ENCODE results near the gene PAFAH1B2. TPM values are rescaled to one million over a fixed set of nuclear protein-coding genes. Genes with fewer than 3 reads are reported as not detected.

PAFAH1B2 gene
- total RNA-seq, 1 experiment from 2014 or later = 153 TPM

DNA sequence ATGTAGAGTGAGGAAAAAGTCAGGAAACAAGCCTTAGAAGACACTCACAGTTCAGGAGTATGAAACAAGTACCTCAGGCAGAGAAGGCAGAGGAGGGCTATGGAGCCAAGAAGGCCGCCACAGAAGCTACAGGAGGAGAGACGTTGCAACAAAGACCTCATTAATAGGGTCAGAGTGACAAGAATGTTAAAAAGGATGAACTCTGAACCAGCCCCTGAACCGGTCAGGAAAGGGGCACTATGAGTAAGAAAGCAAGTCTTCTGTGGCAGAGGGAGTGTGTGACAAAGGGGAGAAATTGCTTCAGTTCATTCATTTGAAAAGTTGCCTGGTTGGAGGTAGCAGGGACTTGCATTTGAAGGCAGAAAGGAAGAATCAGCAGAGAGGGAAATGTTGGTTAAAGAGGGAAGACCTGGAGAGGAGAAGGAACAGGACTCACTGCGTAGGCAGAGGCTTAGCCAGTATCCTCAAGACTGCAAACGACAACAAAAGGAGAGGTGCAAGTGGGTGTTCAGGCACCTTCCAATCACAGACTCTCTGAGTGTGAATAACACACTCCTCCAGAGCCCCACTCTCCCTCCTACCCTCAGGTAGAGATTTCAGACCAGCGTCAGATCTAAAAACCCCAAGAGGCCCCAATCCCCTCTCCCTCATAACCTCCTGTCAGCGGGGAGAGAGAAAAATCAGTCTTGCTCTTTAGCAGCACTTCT is 70.5 kb downstream of the PAFAH1B2 start:
- no peaks in the 10 kb centered on the region for H3K9me3 ChIP-seq (ENCODE audit: low read depth, low read length, poor library complexity, severe bottlenecking)
- no peak for DNase-seq (ENCODE audit: low spot score)
- no peaks in the 10 kb centered on the region for H3K27me3 ChIP-seq (replicated peaks; ENCODE audit: insufficient read depth, low read depth, low read length, poor library complexity)
- ChIA-PET CTCF (no interaction called here), POLR2A (ENCODE audit: low non-redundant PET) (no interaction called here)
- no peak overlapping the region for H3K4me3 ChIP-seq (ENCODE audit: low read depth, low read length, poor library complexity, severe bottlenecking)
- H3K27ac ChIP-seq (ENCODE audit: low read depth, low read length, poor library complexity, severe bottlenecking) = no peak overlapping the region
- no peaks in the 10 kb centered on the region for H3K4me1 ChIP-seq (ENCODE audit: insufficient read depth, low read length, poor library complexity, severe bottlenecking)
- no peak for TF ChIP-seq EZH2 (IDR thresholded peaks at IDR 0.05; ENCODE audit: borderline replicate concordance, low read depth, low read length, poor library complexity, severe bottlenecking)
- TF ChIP-seq, protein P1, sequence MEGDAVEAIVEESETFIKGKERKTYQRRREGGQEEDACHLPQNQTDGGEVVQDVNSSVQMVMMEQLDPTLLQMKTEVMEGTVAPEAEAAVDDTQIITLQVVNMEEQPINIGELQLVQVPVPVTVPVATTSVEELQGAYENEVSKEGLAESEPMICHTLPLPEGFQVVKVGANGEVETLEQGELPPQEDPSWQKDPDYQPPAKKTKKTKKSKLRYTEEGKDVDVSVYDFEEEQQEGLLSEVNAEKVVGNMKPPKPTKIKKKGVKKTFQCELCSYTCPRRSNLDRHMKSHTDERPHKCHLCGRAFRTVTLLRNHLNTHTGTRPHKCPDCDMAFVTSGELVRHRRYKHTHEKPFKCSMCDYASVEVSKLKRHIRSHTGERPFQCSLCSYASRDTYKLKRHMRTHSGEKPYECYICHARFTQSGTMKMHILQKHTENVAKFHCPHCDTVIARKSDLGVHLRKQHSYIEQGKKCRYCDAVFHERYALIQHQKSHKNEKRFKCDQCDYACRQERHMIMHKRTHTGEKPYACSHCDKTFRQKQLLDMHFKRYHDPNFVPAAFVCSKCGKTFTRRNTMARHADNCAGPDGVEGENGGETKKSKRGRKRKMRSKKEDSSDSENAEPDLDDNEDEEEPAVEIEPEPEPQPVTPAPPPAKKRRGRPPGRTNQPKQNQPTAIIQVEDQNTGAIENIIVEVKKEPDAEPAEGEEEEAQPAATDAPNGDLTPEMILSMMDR (conservative IDR thresholded peaks at IDR 0.05; ENCODE audit: low read depth, low read length) = no peak
- BruUV-seq (replicated peaks) = no TSS peak
- intact Hi-C loops (cut with micrococcal nuclease; ENCODE audit: unreplicated experiment) = no loop called here
- peaks cover 10% of the 10 kb centered on the region for H3K36me3 ChIP-seq (ENCODE audit: insufficient read depth, low read length, poor library complexity, severe bottlenecking)

DNA sequence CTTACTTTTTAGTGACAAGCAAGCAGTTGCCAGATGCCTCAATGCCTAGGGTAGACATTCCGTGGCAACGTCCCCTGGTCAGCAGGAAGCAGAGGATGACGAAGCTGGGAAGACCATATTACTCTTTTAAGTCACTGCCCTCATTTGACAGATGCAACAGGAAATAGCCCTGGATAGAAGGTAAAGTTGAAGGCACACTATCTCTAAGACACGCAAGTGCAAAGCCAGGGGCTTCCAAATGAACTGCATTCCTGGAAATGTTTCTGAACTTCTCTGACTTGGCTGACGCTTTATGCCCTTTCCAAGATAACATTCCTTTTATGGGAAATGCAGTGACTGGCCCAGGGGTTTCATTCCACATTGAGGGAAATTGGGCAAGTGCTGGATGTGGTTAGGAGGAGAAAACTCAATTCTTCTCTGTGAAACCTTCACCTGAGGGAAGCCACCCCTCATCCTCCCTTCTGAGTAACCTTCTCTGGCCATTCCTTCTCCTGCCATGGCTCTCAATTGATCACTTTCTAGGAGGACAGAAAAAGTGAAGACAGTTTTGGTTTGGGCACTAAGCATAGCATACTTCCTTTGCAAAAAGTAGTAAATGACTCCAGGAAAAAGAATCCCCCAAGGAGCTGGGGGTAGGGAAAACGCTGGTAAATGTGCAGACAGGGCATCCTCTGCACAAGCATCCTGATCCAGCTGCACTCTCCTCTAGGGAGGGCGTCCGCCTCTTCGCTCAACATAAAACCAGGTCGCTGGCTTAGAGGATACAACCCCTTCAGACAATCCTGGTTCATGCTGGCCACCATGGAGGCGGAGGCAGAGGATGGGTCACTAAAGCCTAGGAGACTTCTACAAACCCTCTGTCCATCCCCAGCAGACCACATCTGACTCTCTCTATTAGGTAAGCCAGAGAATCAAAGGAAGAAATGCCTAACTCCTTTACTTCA is 73.3 kb downstream of the PAFAH1B2 start:
- no peak for DNase-seq (ENCODE audit: low spot score)
- no peak overlapping the region for H3K27ac ChIP-seq (ENCODE audit: low read depth, low read length, poor library complexity, severe bottlenecking)
- no peaks in the 10 kb centered on the region for H3K27me3 ChIP-seq (replicated peaks; ENCODE audit: insufficient read depth, low read depth, low read length, poor library complexity)
- TF ChIP-seq EZH2 (IDR thresholded peaks at IDR 0.05; ENCODE audit: borderline replicate concordance, low read depth, low read length, poor library complexity, severe bottlenecking) = no peak
- TF ChIP-seq, protein P1 (conservative IDR thresholded peaks at IDR 0.05; ENCODE audit: low read depth, low read length) = no peak
- peaks cover 10% of the 10 kb centered on the region for H3K36me3 ChIP-seq (ENCODE audit: insufficient read depth, low read length, poor library complexity, severe bottlenecking)
- no peak overlapping the region for H3K4me3 ChIP-seq (ENCODE audit: low read depth, low read length, poor library complexity, severe bottlenecking)
- no TSS peak for BruUV-seq (replicated peaks)
- intact Hi-C loops (cut with micrococcal nuclease; ENCODE audit: unreplicated experiment) = no loop called here
- H3K4me1 ChIP-seq (ENCODE audit: insufficient read depth, low read length, poor library complexity, severe bottlenecking) = peaks cover 21% of the 10 kb centered on the region
- POLR2A ChIA-PET (ENCODE audit: low non-redundant PET) = interaction anchor here (0.6 kb wide), 1 partner anchor 1935 kb away, joined by 4 read pairs; no protein-coding TSS in a partner anchor
- no peaks in the 10 kb centered on the region for H3K9me3 ChIP-seq (ENCODE audit: low read depth, low read length, poor library complexity, severe bottlenecking)
- CTCF ChIA-PET = no interaction called here

DNA sequence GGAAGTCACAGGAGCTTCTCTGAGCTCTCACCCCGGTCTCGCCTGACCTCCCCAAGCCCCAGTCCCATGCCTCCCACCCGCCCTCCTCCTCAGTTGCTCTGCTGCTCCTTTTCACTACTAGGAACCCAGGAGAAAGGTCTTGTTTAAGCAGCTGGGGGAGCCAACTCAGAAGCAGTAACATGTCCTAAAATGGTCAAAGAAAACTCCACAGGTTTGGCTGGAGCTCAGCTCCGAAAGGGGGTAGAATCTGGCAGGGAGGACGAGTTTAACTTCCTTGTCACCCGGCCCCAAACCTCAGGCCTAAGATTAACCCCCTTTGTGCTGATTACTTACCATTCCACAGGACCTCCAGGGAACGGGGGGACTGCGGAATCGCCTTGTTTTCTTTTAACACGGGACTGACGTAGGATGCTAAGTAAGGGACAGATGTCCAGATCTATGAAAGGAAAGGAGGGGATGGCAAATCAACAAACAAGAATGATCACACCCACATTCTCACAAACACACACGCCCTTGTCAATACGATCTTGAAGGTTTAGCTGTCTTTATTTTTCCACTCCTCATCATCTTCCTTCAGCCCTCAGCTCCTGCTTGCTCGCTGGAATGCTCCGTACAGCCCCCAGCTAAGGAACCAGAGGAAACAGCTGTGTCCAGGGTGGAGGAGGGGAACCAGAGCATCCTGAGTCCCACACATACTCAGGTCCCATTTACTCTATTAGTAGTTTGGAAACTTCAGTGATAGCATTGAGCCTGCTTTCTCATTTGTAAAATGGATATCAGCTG is 74.2 kb downstream of the PAFAH1B2 start:
- no peak overlapping the region for H3K4me3 ChIP-seq (ENCODE audit: low read depth, low read length, poor library complexity, severe bottlenecking)
- H3K27me3 ChIP-seq (replicated peaks; ENCODE audit: insufficient read depth, low read depth, low read length, poor library complexity) = no peaks in the 10 kb centered on the region
- POLR2A ChIA-PET (ENCODE audit: low non-redundant PET) = no interaction called here
- intact Hi-C loops (cut with micrococcal nuclease; ENCODE audit: unreplicated experiment) = no loop called here
- BruUV-seq (replicated peaks) = no TSS peak
- no peak for DNase-seq (ENCODE audit: low spot score)
- H3K27ac ChIP-seq (ENCODE audit: low read depth, low read length, poor library complexity, severe bottlenecking) = no peak overlapping the region
- H3K4me1 ChIP-seq (ENCODE audit: insufficient read depth, low read length, poor library complexity, severe bottlenecking) = peaks cover 23% of the 10 kb centered on the region
- no peaks in the 10 kb centered on the region for H3K9me3 ChIP-seq (ENCODE audit: low read depth, low read length, poor library complexity, severe bottlenecking)
- CTCF ChIA-PET = interaction anchor here (0.7 to 0.8 kb wide), 2 partner anchors 8 to 37 kb away, joined by 3 to 9 read pairs; no protein-coding TSS in a partner anchor
- H3K36me3 ChIP-seq (ENCODE audit: insufficient read depth, low read length, poor library complexity, severe bottlenecking) = peaks cover 10% of the 10 kb centered on the region
- no peak for TF ChIP-seq EZH2 (IDR thresholded peaks at IDR 0.05; ENCODE audit: borderline replicate concordance, low read depth, low read length, poor library complexity, severe bottlenecking)
- TF ChIP-seq, protein P1 (conservative IDR thresholded peaks at IDR 0.05; ENCODE audit: low read depth, low read length) = no peak
